HepG2 (cell line): Measurements from ENCODE around the gene ADAMTS4. TPM values are rescaled to one million over a fixed set of nuclear protein-coding genes. Genes with fewer than 3 reads are reported as not detected.

Experiments used
- ATAC-seq: fragments of 200-7000 bp; cut with Tn5 transposase; 3 replicates; pipeline ENCODE4 v1.9.1; 2020; ENCODE audit warnings: mild to moderate bottlenecking, moderate library complexity
- BruUV-seq: library from RNA; stranded (reverse); fragments of 400-500 nt; replicated peaks from 2 replicates; lab custom pipeline; 2021; lab: Mats Ljungman, UMichigan
- CTCF ChIA-PET: fragments of 300-600 bp; formaldehyde crosslinking; extraction: SDS; loops from one replicate; lab custom pipeline; 2021; ENCODE audit warnings: low total read pairs, inconsistent platforms, low intra/inter-chr PET ratio; lab: Yijun Ruan, JAX
- POLR2A ChIA-PET: fragments of 350-600 bp; sonication (Branson Sonifier 250); formaldehyde crosslinking; loops from one replicate; lab custom pipeline; 2020; ENCODE audit warnings: antibody characterized with exemption, inconsistent platforms; lab: Yijun Ruan, JAX
- DNase-seq: peaks from one replicate; pipeline ENCODE4 v3.0.0-alpha.2; 2015; ENCODE audit warnings: low spot score
- FAIRE-seq: peaks from 3 replicates; lab custom pipeline; 2011; peaks lifted over from hg19 to GRCh38; lab: Jason Lieb, UNC
- H2AFZ ChIP-seq: one replicate; pipeline ENCODE4 v1.6.1; 2011; ENCODE audit warnings: low read length, inconsistent platforms
- H3K27ac ChIP-seq: fragments of 300-600 bp; 3 replicates; pipeline ENCODE4 v1.8.0; 2011; ENCODE audit warnings: mixed run types, mild to moderate bottlenecking, mixed read lengths, low read length, inconsistent platforms; ENCODE audit not compliant: insufficient read depth; ENCODE audit errors: extremely low read length
- H3K27me3 ChIP-seq, 2 experiments: fragments of 200-600 bp in 1 of 2; 2 replicates in 1 of 2; 3 replicates in 1 of 2; pipeline versions ENCODE4 v1.6.0 to v1.8.0; 2011; ENCODE audit warnings: low read length in 2 of 2, mild to moderate bottlenecking in 2 of 2, moderate library complexity in 2 of 2, inconsistent platforms in 1 of 2; ENCODE audit not compliant: insufficient read depth in 2 of 2, control insufficient read depth in 1 of 2
- H3K36me3 ChIP-seq, 2 experiments: fragments of 200-600 bp in 1 of 2; replicated peaks in 1 of 2; 2 replicates in 1 of 2; 3 replicates in 1 of 2; pipeline versions ENCODE4 v1.5.1 to v1.8.0; 2011; ENCODE audit warnings: low read length in 2 of 2, inconsistent platforms in 1 of 2; ENCODE audit not compliant: insufficient read depth in 2 of 2, control insufficient read depth in 1 of 2
- H3K4me1 ChIP-seq: 2 replicates; pipeline ENCODE4 v1.5.1; 2012; ENCODE audit warnings: low read length, inconsistent platforms; ENCODE audit not compliant: insufficient read depth
- H3K4me2 ChIP-seq: 2 replicates; pipeline ENCODE4 v1.6.0; 2011; ENCODE audit warnings: low read depth, low read length, inconsistent platforms
- H3K4me3 ChIP-seq, 3 experiments: fragments of 200-600 bp in 1 of 3; sonication (generic), shearing (Covaris generic) in 1 of 3; replicated peaks in 1 of 3; 2 replicates each; pipeline ENCODE4 v1.5.1; 2011 to 2016; ENCODE audit warnings: low read length in 3 of 3, inconsistent platforms in 2 of 3, low read depth in 2 of 3, mild to moderate bottlenecking in 2 of 3, control low read depth in 1 of 3, mixed read lengths in 1 of 3; ENCODE audit not compliant: insufficient read depth in 1 of 3
- H3K79me2 ChIP-seq: one replicate; pipeline ENCODE4 v1.6.1; 2011; ENCODE audit warnings: low read length, inconsistent platforms; ENCODE audit not compliant: insufficient read depth
- H3K9ac ChIP-seq: 2 replicates; pipeline ENCODE4 v1.6.0; 2011; ENCODE audit warnings: mild to moderate bottlenecking, low read depth, low read length, inconsistent platforms; ENCODE audit not compliant: insufficient read depth
- H3K9me3 ChIP-seq: 2 replicates; pipeline ENCODE4 v1.5.1; 2012; ENCODE audit warnings: mild to moderate bottlenecking, low read length
- H4K20me1 ChIP-seq: 2 replicates; pipeline ENCODE4 v1.6.0; 2011; ENCODE audit warnings: inconsistent platforms, mild to moderate bottlenecking, low read length, moderate library complexity; ENCODE audit not compliant: insufficient read depth
- ELF3 ChIP-seq: IDR thresholded peaks from 2 replicates; pipeline ENCODE4 v1.6.1; 2016; ENCODE audit warnings: missing genetic modification reagents, missing compliant biosample characterization
- ELF4 ChIP-seq: sonication (generic); formaldehyde crosslinking; IDR thresholded peaks from 2 replicates; pipeline ENCODE4 v1.5.0; 2020; ENCODE audit warnings: missing genetic modification reagents, mild to moderate bottlenecking, moderate library complexity, borderline replicate concordance
- GABPA ChIP-seq, 2 experiments: IDR thresholded peaks; 2 replicates each; pipeline ENCODE4 v1.6.1; 2011 to 2016; ENCODE audit warnings: low read depth in 2 of 2, low read length in 1 of 2, missing biosample characterization in 1 of 2, missing genetic modification characterization in 1 of 2
- HOMEZ ChIP-seq: IDR thresholded peaks from 2 replicates; pipeline ENCODE4 v1.6.1; 2016; ENCODE audit warnings: low read depth
- JUN ChIP-seq: sonication (generic); formaldehyde crosslinking; IDR thresholded peaks from 2 replicates; pipeline ENCODE4 v1.4.0; 2020; ENCODE audit warnings: mild to moderate bottlenecking, missing genetic modification reagents
- NR2C2 ChIP-seq: sonication (generic); formaldehyde crosslinking; IDR thresholded peaks from 2 replicates; pipeline ENCODE4 v1.4.0; 2020; ENCODE audit warnings: missing genetic modification reagents, mild to moderate bottlenecking, moderate library complexity, borderline replicate concordance
- PATZ1 ChIP-seq: sonication (generic); formaldehyde crosslinking; IDR thresholded peaks from 2 replicates; pipeline ENCODE4 v1.4.0; 2020; ENCODE audit warnings: missing genetic modification reagents
- POLR2G ChIP-seq: fragments of 200-400 bp; formaldehyde crosslinking; IDR thresholded peaks from 2 replicates; pipeline ENCODE4 v1.6.1; 2018; ENCODE audit warnings: mild to moderate bottlenecking, low read depth, low read length, moderate library complexity
- SOX13 ChIP-seq, 3 experiments: fragments of 450-650 bp in 1 of 3; sonication (generic) in 1 of 3; formaldehyde crosslinking in 1 of 3; IDR thresholded peaks in 2 of 3; conservative IDR thresholded peaks in 1 of 3; 2 replicates each; pipeline versions ENCODE4 v1.5.0 to v1.6.1; 2016 to 2020; ENCODE audit warnings: antibody characterized with exemption in 1 of 3, mild to moderate bottlenecking in 1 of 3, missing compliant biosample characterization in 1 of 3, missing genetic modification reagents in 1 of 3, moderate library complexity in 1 of 3
- SOX6 ChIP-seq, 2 experiments: fragments of 450-650 bp in 1 of 2; sonication (generic) in 1 of 2; formaldehyde crosslinking in 1 of 2; IDR thresholded peaks; 2 replicates each; pipeline versions ENCODE4 v1.4.0 to v1.6.1; 2017 to 2020; ENCODE audit warnings: antibody characterized with exemption in 1 of 2, mild to moderate bottlenecking in 1 of 2, missing genetic modification reagents in 1 of 2
- UBTF ChIP-seq: sonication (generic); formaldehyde crosslinking; IDR thresholded peaks from 2 replicates; pipeline ENCODE4 v1.4.0; 2020; ENCODE audit warnings: mild to moderate bottlenecking, missing genetic modification reagents
- ZC3H13 ChIP-seq: sonication (generic); formaldehyde crosslinking; IDR thresholded peaks from 2 replicates; pipeline ENCODE4 v1.8.1; 2023; ENCODE audit warnings: mild to moderate bottlenecking, missing genetic modification reagents, moderate library complexity
- ZNF549 ChIP-seq: sonication (generic); formaldehyde crosslinking; IDR thresholded peaks from 2 replicates; pipeline ENCODE4 v1.5.0; 2020; ENCODE audit warnings: missing genetic modification reagents
- WGBS: methylation state at CpG from one replicate; pipeline ENCODE4 v1.1.6; 2017; ENCODE audit warnings: low lambda C conversion rate; 5-methylcytosine and 5-hydroxymethylcytosine counted together
- in situ Hi-C: cut with HindIII; loops from 2 replicates; pipeline ENCODE4 v1.10.0; 2017; ENCODE audit warnings: low pct_unique_long_range_greater_than_20kb; ENCODE audit not compliant: extremely low pct_ligation_motif_present
- intact Hi-C: fragments of 100-400 bp; cut with micrococcal nuclease; formaldehyde crosslinking; loops from one replicate; pipeline ENCODE4 v1.10.0; 2022; ENCODE audit not compliant: unreplicated experiment
- polyA plus RNA-seq, 8 experiments: library from polyadenylated mRNA; depleted of rRNA in 3 of 8; stranded (reverse) in 7 of 8; unstranded in 1 of 8; fragments of >200 nt; fragmentation: Illumina TruSeq in 4 of 8; extraction: Trizol in 4 of 8; gene quantifications; 2 replicates each; pipeline versions ENCODE4 v1.2.1 to v1.2.3, GENCODE V29; 2011 to 2016; ENCODE audit warnings: low read depth in 4 of 8, missing spikeins in 1 of 8, mixed read lengths in 1 of 8; ENCODE audit not compliant: insufficient read depth in 1 of 8
- total RNA-seq, 5 experiments: library from RNA; depleted of rRNA; stranded (reverse); fragments of >200 nt; fragmentation: Illumina TruSeq; extraction: Trizol; gene quantifications; 2 replicates each; pipeline ENCODE4 v1.2.3, GENCODE V29; 2016; ENCODE audit warnings: low read depth in 1 of 5

Gene ADAMTS4
- total and polyA plus RNA-seq, 2 of the 13 experiments (the other 11 are each of a cell fraction or from before 2014, with no cell fraction given) = 0.51 to 1.7 TPM

- intact Hi-C loops (no loop called here), in situ Hi-C loops (no loop called here)
- BruUV-seq = no TSS peak
- Histone ChIP-seq H3K27ac (peak overlapping the region; percentile 70), H3K4me3 (peak overlapping the region in 2 of 3 experiments; percentile 31 to 85; a peak in 4 of 6 replicates), H3K36me3 (peaks cover 0 to 21% of the 10 kb centered on the region in 2 experiments; a peak in 3 of 5 replicates), H3K9ac (peak overlapping the region; percentile 56), H3K4me2 (peak overlapping the region; percentile 98), H3K79me2 (peaks cover 22% of the 10 kb centered on the region), H3K27me3 (no peaks in the 10 kb centered on the region; a peak in 1 of 5 replicates), H4K20me1 (no peaks in the 10 kb centered on the region), H3K9me3 (no peaks in the 10 kb centered on the region), H3K4me1 (peaks cover 83% of the 10 kb centered on the region), H2AFZ (peak overlapping the region; percentile 37)
- 33% methylated on average over 5 of the region's 5 CpGs for WGBS
- ChIA-PET CTCF (no interaction called here), POLR2A (interaction anchor here (0.7 to 13.8 kb wide), 4 partner anchors 21 to 189 kb away, joined by 3 to 357 read pairs (median 14); partner anchors contain the start of genes APOA2, SDHC and TOMM40L)
- ATAC-seq (no peak), DNase-seq (peak; percentile 70), FAIRE-seq (no peak)
- TF ChIP-seq PATZ1 (peak; percentile 45; the same call in 1 of the 2 replicates), POLR2G (peak; percentile 3; the same call in 1 of the 2 replicates), SOX13 (IDR thresholded peaks at IDR 0.05) (no peak), SOX13 (CRISPR knock-in tag; conservative IDR thresholded peaks at IDR 0.05 in 1 of 2, IDR thresholded peaks at IDR 0.05 in 1 of 2) (peak in 1 of 2 experiments; percentile 53; a peak in 1 of 4 replicates), SOX6 (IDR thresholded peaks at IDR 0.05) (no peak), SOX6 (CRISPR knock-in tag; IDR thresholded peaks at IDR 0.05) (peak; percentile 30; the same call in 1 of the 2 replicates), ZC3H13 (CRISPR knock-in tag) (no peak), NR2C2 (CRISPR knock-in tag) (0 out of 2 replicates have a peak, but pooled peaks have one; percentile 28), ELF3 (peak; percentile 55; the same call in 1 of the 2 replicates), JUN (CRISPR knock-in tag) (no peak), GABPA (IDR thresholded peaks at IDR 0.05; ENCODE audit: low read depth, low read length) (0 out of 2 replicates have a peak, but pooled peaks have one; percentile 12), GABPA (CRISPR knock-in tag; IDR thresholded peaks at IDR 0.05; ENCODE audit: low read depth) (no peak), ZNF549 (no peak), ELF4 (CRISPR knock-in tag) (no peak), HOMEZ (no peak), UBTF (CRISPR knock-in tag) (0 out of 2 replicates have a peak, but pooled peaks have one; percentile 19)
These were observed 1.7 kb upstream of the ADAMTS4 start for GRCh38 chr1:161200421-161200991.
